ENCODE results near the gene ABI2. TPM values are rescaled to one million over a fixed set of nuclear protein-coding genes. Genes with fewer than 3 reads are reported as not detected.
"Not testable (repeated sequence)": the region's sequence is repeated elsewhere in the genome, so short reads cannot be mapped to it uniquely, and the experiment has no call there.

The ABI2 gene
- total RNA-seq (24.2 TPM), polyA plus RNA-seq (ENCODE audit: insufficient read depth in 1 of 8, insufficient read length in 8 of 8, low replicate concordance in 1 of 8) (10 to 100 TPM; 29.4 to 50.7 (median 39.8) TPM)
- long read RNA-seq, donor 1, full-length matches to known transcripts, result 2 of 2 reads
- long read RNA-seq, donor 1, partial matches to known transcripts, result 0 of 2 reads
- long read RNA-seq, donor 1, other reads (novel, unspliced or antisense), result 0 of 2 reads
- long read RNA-seq, donor 2, partial matches to known transcripts, result 0 of 1 reads
- long read RNA-seq, donor 2, other reads (novel, unspliced or antisense), result 0 of 1 reads
- long read RNA-seq, donor 3, full-length matches to known transcripts, result 4 of 9 reads
- long read RNA-seq, donor 3, partial matches to known transcripts, result 5 of 9 reads
- long read RNA-seq, donor 3, other reads (novel, unspliced or antisense), result 0 of 9 reads
- long read RNA-seq, donor 4, full-length matches to known transcripts, result 7 of 7 reads
- long read RNA-seq, donor 4, partial matches to known transcripts, result 0 of 7 reads
- long read RNA-seq, donor 4, other reads (novel, unspliced or antisense), result 0 of 7 reads
- long read RNA-seq, donor 5, full-length matches to known transcripts, result 10 of 10 reads
- long read RNA-seq, donor 5, partial matches to known transcripts, result 0 of 10 reads
- long read RNA-seq, donor 5, other reads (novel, unspliced or antisense), result 0 of 10 reads
- long read RNA-seq, donor 6, full-length matches to known transcripts, result 8 of 26 reads
- long read RNA-seq, donor 6, partial matches to known transcripts, result 18 of 26 reads
- long read RNA-seq, donor 6, other reads (novel, unspliced or antisense), result 0 of 26 reads
- long read RNA-seq, donor 7, full-length matches to known transcripts, result 3 of 3 reads
- long read RNA-seq, donor 7, partial matches to known transcripts, result 0 of 3 reads
- long read RNA-seq, donor 7, other reads (novel, unspliced or antisense), result 0 of 3 reads
- long read RNA-seq, donor 8, full-length matches to known transcripts, result 6 of 6 reads
- long read RNA-seq, donor 8, partial matches to known transcripts, result 0 of 6 reads
- long read RNA-seq, donor 8, other reads (novel, unspliced or antisense), result 0 of 6 reads
- long read RNA-seq, donor 9, full-length matches to known transcripts, result 5 of 33 reads
- long read RNA-seq, donor 9, partial matches to known transcripts, result 28 of 33 reads
- long read RNA-seq, donor 9, other reads (novel, unspliced or antisense), result 0 of 33 reads
- long read RNA-seq, donor 10, full-length matches to known transcripts, result 14 of 19 reads
- long read RNA-seq, donor 10, partial matches to known transcripts, result 5 of 19 reads
- long read RNA-seq, donor 10, other reads (novel, unspliced or antisense), result 0 of 19 reads
- long read RNA-seq, donor 11, full-length matches to known transcripts, result 2 of 2 reads
- long read RNA-seq, donor 11, partial matches to known transcripts, result 0 of 2 reads
- long read RNA-seq, donor 11, other reads (novel, unspliced or antisense), result 0 of 2 reads

DNA sequence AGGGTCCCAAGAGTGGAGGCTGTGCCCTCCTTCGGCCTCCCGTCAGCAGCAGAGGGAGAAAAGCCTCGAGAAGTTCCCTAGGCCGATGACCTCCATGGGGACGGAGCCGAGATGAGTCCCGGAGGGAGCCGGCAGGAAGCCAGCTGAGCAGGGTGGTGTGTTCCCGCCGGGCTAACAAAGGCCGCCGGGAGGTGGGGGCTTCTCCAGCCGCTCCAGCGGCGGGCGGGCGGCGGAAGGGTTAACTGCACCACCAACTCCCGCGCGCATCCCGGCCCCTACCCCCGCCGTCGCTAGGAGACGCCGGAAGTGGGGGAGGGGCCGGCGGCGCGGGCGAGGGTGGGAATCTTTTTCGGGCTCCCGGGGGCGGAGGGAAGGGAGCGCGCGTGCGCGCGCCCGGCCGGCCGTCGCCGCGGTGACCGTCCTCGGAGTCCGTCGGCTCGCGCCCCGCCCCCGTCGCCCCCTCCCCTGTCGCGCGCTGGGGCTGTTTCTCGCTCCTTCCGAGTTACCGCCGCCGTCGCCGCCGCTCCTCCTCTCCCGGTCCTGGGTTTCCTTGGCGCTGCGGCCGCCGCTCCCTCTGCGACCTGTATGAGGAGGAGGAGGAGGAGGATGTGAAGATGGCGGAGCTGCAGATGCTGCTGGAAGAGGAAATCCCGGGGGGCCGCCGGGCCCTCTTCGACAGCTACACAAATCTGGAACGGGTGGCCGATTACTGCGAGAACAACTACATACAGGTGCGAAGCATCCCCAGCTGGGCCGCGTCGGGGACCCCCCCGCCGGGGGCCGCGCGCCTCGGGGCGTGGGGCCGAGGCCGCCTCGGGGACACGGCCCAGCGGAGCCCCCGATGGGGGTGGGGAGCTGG is at the start of gene ABI2:
ABI2 (plus strand) TSS at position 494 of the 859 bp plus-strand sequence; CDS start at position 615, 121 bp downstream.
- Histone ChIP-seq H3K27ac (ENCODE audit: low read length) (peak within 1 kb of the TSS; percentile 90), H3K27me3 (ENCODE audit: control insufficient read depth, insufficient read depth, low read length) (no peaks in the 10 kb centered on the region), H3K4me3 (ENCODE audit: low read length) (peak within 1 kb of the TSS; percentile 83), H3K36me3 (ENCODE audit: control insufficient read depth, insufficient read depth, low read length) (no peaks in the 10 kb centered on the region), H3K4me1 (ENCODE audit: control insufficient read depth, insufficient read depth, low read length) (peaks cover 7% of the 10 kb centered on the region), H3K9me3 (replicated peaks; ENCODE audit: control insufficient read depth, low read depth, low read length) (no peaks in the 10 kb centered on the region)
- WGBS (ENCODE audit: insufficient coverage), result 0% methylated on average over 62 of the region's 98 CpGs
- DNase-seq, result peak; percentile 96

DNA sequence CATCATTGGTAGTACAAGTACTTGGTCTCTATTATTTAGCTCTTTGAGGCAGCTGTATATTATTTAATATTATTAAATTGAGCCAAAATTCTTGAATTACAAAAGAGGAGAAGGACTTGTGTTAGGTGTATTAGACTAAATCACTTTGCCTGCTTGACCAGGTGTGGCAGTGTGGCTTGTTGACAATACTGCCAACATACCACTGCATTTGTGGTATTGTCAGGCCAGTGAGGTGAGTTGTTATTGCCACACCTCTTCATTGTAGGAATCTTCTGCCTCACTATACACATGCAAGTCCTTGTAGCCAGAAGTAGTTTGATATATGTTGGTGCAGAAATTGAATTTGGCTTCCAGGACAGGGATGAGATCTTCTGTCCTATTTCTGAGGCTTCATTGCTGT is 48.9 kb upstream of the ABI2 start:
- Histone ChIP-seq H3K27me3 (ENCODE audit: control insufficient read depth, insufficient read depth, low read length) (no peaks in the 10 kb centered on the region), H3K4me3 (ENCODE audit: low read length) (no peak overlapping the region), H3K27ac (ENCODE audit: low read length) (no peak overlapping the region)

DNA sequence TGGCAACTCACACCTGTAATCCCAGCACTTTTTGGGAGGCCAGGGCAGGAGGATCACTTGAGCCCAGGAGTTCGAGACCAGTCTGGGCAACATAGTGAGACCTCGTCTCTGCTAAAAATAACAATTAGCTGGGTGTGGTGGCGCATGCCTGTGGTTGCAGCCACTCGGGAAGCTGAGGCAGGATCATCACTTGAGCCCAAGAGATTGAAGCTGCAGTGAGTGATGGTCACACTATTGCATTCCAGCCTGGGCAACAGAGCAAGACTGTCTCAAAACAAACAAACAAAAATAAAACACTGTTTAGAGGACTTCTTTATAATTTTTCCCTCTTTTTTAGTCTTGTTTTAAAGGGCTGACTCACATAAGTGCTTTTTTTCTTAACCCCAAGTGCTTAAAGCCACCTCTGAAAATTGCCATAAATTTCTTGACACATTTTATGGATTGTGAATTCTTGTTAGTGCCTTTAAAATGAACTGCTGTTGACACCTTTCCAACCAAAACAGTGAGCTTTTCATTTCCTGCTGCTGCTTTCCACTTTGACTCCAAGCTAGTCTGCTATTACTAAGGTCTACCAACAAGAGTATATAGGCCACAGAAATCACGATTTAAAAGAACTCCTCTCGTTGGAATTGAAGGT is 47.6 kb upstream of the ABI2 start:
- H3K36me3 ChIP-seq (ENCODE audit: control insufficient read depth, insufficient read depth, low read length), result peaks cover 38% of the 10 kb centered on the region
- no peaks in the 10 kb centered on the region for H3K4me1 ChIP-seq (ENCODE audit: control insufficient read depth, insufficient read depth, low read length)
- H3K9me3 ChIP-seq (replicated peaks; ENCODE audit: control insufficient read depth, low read depth, low read length), result no peaks in the 10 kb centered on the region
- no peak overlapping the region for H3K27ac ChIP-seq (ENCODE audit: low read length)
- H3K4me3 ChIP-seq (ENCODE audit: low read length), result no peak overlapping the region
- DNase-seq, result peak; percentile 2
- H3K27me3 ChIP-seq (ENCODE audit: control insufficient read depth, insufficient read depth, low read length), result no peaks in the 10 kb centered on the region
- WGBS (ENCODE audit: insufficient coverage), result 92% methylated on average over 3 of the region's 6 CpGs

More for the DNA sequence above, 48.9 kb upstream of the ABI2 start:
- no peaks in the 10 kb centered on the region for H3K9me3 ChIP-seq (replicated peaks; ENCODE audit: control insufficient read depth, low read depth, low read length)
- peaks cover 37% of the 10 kb centered on the region for H3K36me3 ChIP-seq (ENCODE audit: control insufficient read depth, insufficient read depth, low read length)
- no peak for DNase-seq
- H3K4me1 ChIP-seq (ENCODE audit: control insufficient read depth, insufficient read depth, low read length), result no peaks in the 10 kb centered on the region

DNA sequence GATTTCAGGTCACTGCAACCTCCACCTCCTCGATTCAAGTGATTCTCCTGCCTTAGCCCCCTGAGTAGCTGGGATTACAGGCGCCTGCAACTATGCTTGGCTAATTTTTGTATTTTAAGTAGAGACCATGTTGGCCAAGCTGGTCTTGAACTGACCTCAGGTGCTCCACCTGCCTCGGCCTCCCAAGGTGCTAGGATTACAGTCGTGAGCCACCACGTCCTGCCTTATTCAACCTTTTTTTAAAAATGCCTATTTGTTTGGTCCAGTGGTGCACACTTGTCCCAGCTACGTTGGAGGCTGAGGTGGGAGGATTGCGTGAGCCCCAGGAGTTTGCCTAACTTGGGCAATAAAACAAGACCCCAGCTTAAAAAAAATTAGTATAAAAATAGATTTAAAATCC is 46.1 kb upstream of the ABI2 start:
- H3K9me3 ChIP-seq (replicated peaks; ENCODE audit: control insufficient read depth, low read depth, low read length), result no peaks in the 10 kb centered on the region
- DNase-seq, result no peak
- no peaks in the 10 kb centered on the region for H3K27me3 ChIP-seq (ENCODE audit: control insufficient read depth, insufficient read depth, low read length)
- no peak overlapping the region for H3K4me3 ChIP-seq (ENCODE audit: low read length)
- no peak overlapping the region for H3K27ac ChIP-seq (ENCODE audit: low read length)
- no peaks in the 10 kb centered on the region for H3K4me1 ChIP-seq (ENCODE audit: control insufficient read depth, insufficient read depth, low read length)
- peaks cover 35% of the 10 kb centered on the region for H3K36me3 ChIP-seq (ENCODE audit: control insufficient read depth, insufficient read depth, low read length)
- WGBS (ENCODE audit: insufficient coverage), result 100% methylated on average over 3 of the region's 7 CpGs

- no peak for DNase-seq
- no peak overlapping the region for H3K27ac ChIP-seq (ENCODE audit: low read length)
- H3K36me3 ChIP-seq (ENCODE audit: control insufficient read depth, insufficient read depth, low read length), result peaks cover 33% of the 10 kb centered on the region
- H3K4me1 ChIP-seq (ENCODE audit: control insufficient read depth, insufficient read depth, low read length), result no peaks in the 10 kb centered on the region
- H3K4me3 ChIP-seq (ENCODE audit: low read length), result no peak overlapping the region
- no peaks in the 10 kb centered on the region for H3K27me3 ChIP-seq (ENCODE audit: control insufficient read depth, insufficient read depth, low read length)
- no CpG with 5 or more reads among the region's 2 CpGs for WGBS (ENCODE audit: insufficient coverage)
- no peaks in the 10 kb centered on the region for H3K9me3 ChIP-seq (replicated peaks; ENCODE audit: control insufficient read depth, low read depth, low read length)
Observed at GRCh38 chr2:203286532-203286931, 41.7 kb upstream of the ABI2 start.

DNA sequence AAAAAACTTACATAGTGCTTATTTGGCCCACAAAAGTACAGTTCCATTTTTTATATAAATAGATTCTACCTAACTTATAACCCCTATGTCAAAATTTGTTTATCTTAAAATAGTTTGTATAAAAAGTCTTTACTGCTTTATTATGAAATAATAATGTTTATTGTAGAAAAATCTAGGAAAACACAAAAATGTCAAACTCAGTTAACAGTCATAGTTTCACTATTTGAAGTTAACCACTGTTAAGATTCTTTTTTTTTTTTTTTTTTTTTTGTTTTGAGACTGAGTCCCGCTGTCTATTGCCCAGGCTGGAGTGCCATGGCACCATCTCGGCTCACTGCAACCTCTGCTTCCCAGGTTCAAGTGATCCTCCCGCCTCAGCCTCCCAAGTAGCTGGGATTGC is 26.5 kb upstream of the ABI2 start:
- H3K4me3 ChIP-seq (ENCODE audit: low read length), result no peak overlapping the region
- no peak overlapping the region for H3K27ac ChIP-seq (ENCODE audit: low read length)
- no CpG with 5 or more reads among the region's 3 CpGs for WGBS (ENCODE audit: insufficient coverage)
- H3K4me1 ChIP-seq (ENCODE audit: control insufficient read depth, insufficient read depth, low read length), result no peaks in the 10 kb centered on the region
- DNase-seq, result no peak
- H3K36me3 ChIP-seq (ENCODE audit: control insufficient read depth, insufficient read depth, low read length), result peaks cover 2% of the 10 kb centered on the region
- no peaks in the 10 kb centered on the region for H3K9me3 ChIP-seq (replicated peaks; ENCODE audit: control insufficient read depth, low read depth, low read length)
- H3K27me3 ChIP-seq (ENCODE audit: control insufficient read depth, insufficient read depth, low read length), result no peaks in the 10 kb centered on the region

- H3K4me3 ChIP-seq (ENCODE audit: low read length); H3K27ac ChIP-seq (ENCODE audit: low read length); H3K36me3 ChIP-seq (ENCODE audit: control insufficient read depth, insufficient read depth, low read length); H3K4me1 ChIP-seq (ENCODE audit: control insufficient read depth, insufficient read depth, low read length); H3K27me3 ChIP-seq (ENCODE audit: control insufficient read depth, insufficient read depth, low read length); H3K9me3 ChIP-seq (replicated peaks; ENCODE audit: control insufficient read depth, low read depth, low read length); DNase-seq: not testable (repeated sequence)
- WGBS (ENCODE audit: insufficient coverage), result 100% methylated on average over 2 of the region's 8 CpGs
Observed at GRCh38 chr2:203302586-203302985, 25.6 kb upstream of the ABI2 start.

DNA sequence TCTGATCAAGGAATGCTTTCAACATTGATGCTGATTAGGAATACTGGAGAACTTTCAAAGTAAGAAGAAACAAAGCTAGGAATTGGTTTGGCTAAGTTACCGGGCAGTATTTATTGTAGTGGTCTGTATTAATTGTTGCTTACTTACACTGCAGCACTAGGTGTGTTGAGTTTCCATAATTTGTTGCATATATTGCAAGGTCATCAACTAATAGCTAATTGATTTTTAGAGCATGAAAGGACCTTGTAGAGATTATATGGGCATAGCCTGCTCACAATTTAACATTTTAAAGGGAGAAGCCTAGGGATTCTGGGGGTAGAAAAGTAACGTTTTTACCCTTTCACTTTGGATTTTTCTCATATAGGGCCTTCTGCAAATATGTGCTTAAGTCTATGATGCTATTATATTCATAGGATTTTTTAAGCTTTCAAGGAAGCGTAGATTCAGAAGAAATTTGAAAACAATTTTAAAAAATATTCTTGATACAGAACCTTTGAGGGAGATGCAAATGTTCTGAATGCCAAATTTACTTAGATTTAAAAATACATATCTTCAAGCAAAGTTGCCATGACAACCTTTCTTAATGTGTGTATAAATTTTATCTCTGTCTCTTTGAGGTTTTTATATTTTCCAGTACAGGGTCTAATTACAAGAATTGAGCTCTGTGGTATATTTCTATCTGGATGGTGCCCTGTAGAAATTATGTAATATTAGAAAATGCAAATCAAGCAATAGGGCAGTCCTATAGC is 17.3 kb upstream of the ABI2 start:
- Histone ChIP-seq H3K4me3 (ENCODE audit: low read length) (no peak overlapping the region), H3K9me3 (replicated peaks; ENCODE audit: control insufficient read depth, low read depth, low read length) (no peaks in the 10 kb centered on the region), H3K27ac (ENCODE audit: low read length) (no peak overlapping the region), H3K27me3 (ENCODE audit: control insufficient read depth, insufficient read depth, low read length) (no peaks in the 10 kb centered on the region), H3K36me3 (ENCODE audit: control insufficient read depth, insufficient read depth, low read length) (peaks cover 2% of the 10 kb centered on the region), H3K4me1 (ENCODE audit: control insufficient read depth, insufficient read depth, low read length) (no peaks in the 10 kb centered on the region)
- DNase-seq, result no peak
- no CpG with 5 or more reads among the region's 3 CpGs for WGBS (ENCODE audit: insufficient coverage)

Measured in muscle of leg (tissue), 16 donors.